ENCODE data around the gene POLL.

Gene POLL

DNA sequence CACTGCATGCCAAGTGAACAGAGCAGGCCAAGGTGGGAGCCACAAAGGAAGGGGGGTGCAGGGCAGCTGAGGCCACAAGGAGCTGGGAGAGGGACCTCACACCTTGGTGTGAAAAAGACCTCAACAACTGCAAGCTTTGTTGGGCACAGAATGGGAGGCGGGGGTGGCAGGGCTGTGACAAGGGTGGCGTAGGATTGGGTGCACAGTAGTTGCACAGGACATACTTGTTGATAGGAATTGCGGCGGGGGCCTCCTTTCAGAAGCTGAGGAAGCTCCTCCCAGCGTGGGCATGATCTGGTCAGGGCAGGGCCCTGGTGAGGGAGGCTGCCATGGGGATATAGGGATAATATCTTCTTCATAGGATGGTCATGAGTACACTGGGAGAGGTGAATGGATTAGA is 25.8 kb downstream of the POLL start:
- H3K27me3 ChIP-seq (ENCODE audit: insufficient read depth, poor library complexity, severe bottlenecking), result peaks cover 15% of the 10 kb centered on the region
- no peak overlapping the region for H3K4me3 ChIP-seq (replicated peaks; ENCODE audit: insufficient read depth, low read length)
- no peak overlapping the region for H3K27ac ChIP-seq (replicated peaks)
- no peak for TF ChIP-seq CTCF (IDR thresholded peaks at IDR 0.05; ENCODE audit: insufficient read depth, low read length)
- no peak for TF ChIP-seq SPI1 (IDR thresholded peaks at IDR 0.05; ENCODE audit: borderline replicate concordance, low read depth)
- TF ChIP-seq GABPA (IDR thresholded peaks at IDR 0.05; ENCODE audit: low read depth), result no peak
- TF ChIP-seq REST (IDR thresholded peaks at IDR 0.05; ENCODE audit: insufficient replicate concordance, low read depth), result no peak
- TF ChIP-seq POLR2AphosphoS5 (IDR thresholded peaks at IDR 0.05; ENCODE audit: low read depth), result no peak
- no peak for DNase-seq (ENCODE audit: low read depth in 1 of 2, low spot score in 1 of 2)

GRCh38 chr10:101561068-101561915 is 26.8 kb downstream of the POLL start:
- Histone ChIP-seq H3K4me3 (replicated peaks; ENCODE audit: insufficient read depth, low read length) (no peak overlapping the region), H3K27me3 (ENCODE audit: insufficient read depth, poor library complexity, severe bottlenecking) (peaks cover 9% of the 10 kb centered on the region), H3K27ac (replicated peaks) (no peak overlapping the region)
- TF ChIP-seq CTCF (IDR thresholded peaks at IDR 0.05; ENCODE audit: insufficient read depth, low read length) (no peak), POLR2AphosphoS5 (IDR thresholded peaks at IDR 0.05; ENCODE audit: low read depth) (no peak)
- no peak for DNase-seq (ENCODE audit: low read depth in 1 of 2, low spot score in 1 of 2)

DNA sequence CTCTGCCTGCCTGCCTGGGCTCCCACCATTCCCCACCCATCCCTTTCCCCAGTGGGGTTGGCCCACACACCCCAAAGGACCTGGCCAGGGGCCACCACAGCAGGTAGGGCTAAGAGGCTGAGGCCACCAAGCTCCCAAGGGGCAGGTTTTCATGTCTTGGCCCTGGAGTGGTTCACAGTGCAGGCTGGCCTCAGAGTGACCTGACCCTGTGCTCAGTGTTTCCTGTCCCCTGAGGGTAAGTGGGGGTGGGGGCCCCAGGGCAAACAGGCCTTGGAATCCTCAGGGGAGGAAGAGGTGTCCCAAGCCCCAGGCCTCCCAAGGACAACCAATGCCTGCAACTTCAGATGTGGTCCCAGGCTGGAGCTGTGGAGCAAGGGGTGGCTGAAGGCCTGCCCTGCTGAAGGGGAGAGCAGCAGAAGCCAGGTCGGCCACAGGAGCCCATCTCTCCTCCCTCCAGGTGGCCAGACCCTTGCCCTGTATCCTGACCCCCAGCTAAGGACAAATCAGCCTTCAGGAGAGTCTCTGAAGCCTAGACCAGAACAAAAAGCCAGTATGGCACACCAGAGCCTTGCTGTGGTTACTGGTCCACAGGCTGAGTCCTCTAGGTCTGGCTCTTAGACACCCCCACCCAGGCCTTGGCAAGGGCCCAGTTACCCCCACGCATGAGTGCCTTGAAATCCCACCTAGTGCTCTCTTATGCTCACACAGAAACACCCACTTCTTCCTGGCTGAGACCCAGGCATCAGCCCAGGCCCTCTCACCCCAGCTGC is 27.6 kb downstream of the POLL start:
- no peak overlapping the region for H3K4me3 ChIP-seq (replicated peaks; ENCODE audit: insufficient read depth, low read length)
- TF ChIP-seq CTCF (IDR thresholded peaks at IDR 0.05; ENCODE audit: insufficient read depth, low read length) (no peak), POLR2AphosphoS5 (IDR thresholded peaks at IDR 0.05; ENCODE audit: low read depth) (no peak), GABPA (IDR thresholded peaks at IDR 0.05; ENCODE audit: low read depth) (no peak), REST (IDR thresholded peaks at IDR 0.05; ENCODE audit: insufficient replicate concordance, low read depth) (no peak), SPI1 (IDR thresholded peaks at IDR 0.05; ENCODE audit: borderline replicate concordance, low read depth) (no peak)
- no peak for DNase-seq (ENCODE audit: low read depth in 1 of 2, low spot score in 1 of 2)
- peaks cover 3% of the 10 kb centered on the region for H3K27me3 ChIP-seq (ENCODE audit: insufficient read depth, poor library complexity, severe bottlenecking)
- no peak overlapping the region for H3K27ac ChIP-seq (replicated peaks)
